Neutrophil (primary cell): ENCODE results near the gene MRAP2.
"Not testable (repeated sequence)": the region's sequence is repeated elsewhere in the genome, so short reads cannot be mapped to it uniquely, and the experiment has no call there.

Experiments used
- H3K27ac ChIP-seq: fragments of 200-600 bp; sonication (generic); 2 replicates; pipeline ENCODE4 v1.5.1; 2016; ENCODE audit warnings: mild to moderate bottlenecking, moderate library complexity
- H3K27me3 ChIP-seq: fragments of 200-600 bp; sonication (generic); 2 replicates; pipeline ENCODE4 v1.6.0; 2016; ENCODE audit warnings: mild to moderate bottlenecking
- H3K36me3 ChIP-seq: fragments of 200-600 bp; sonication (generic); 2 replicates; pipeline ENCODE4 v1.5.1; 2017
- H3K4me1 ChIP-seq, 2 experiments: fragments of 200-600 bp in 1 of 2; sonication (generic) in 1 of 2; 1 replicate in 1 of 2; 2 replicates in 1 of 2; pipeline versions ENCODE4 v1.5.1 to v1.6.1; 2013 to 2016; ENCODE audit warnings: low read depth in 1 of 2, low read length in 1 of 2, mild to moderate bottlenecking in 1 of 2, moderate library complexity in 1 of 2; ENCODE audit not compliant: control insufficient read depth in 1 of 2, insufficient read depth in 1 of 2
- H3K4me3 ChIP-seq, 2 experiments: fragments of 200-600 bp in 1 of 2; sonication (generic) in 1 of 2; 1 replicate in 1 of 2; 2 replicates in 1 of 2; pipeline ENCODE4 v1.5.1; 2013 to 2016; ENCODE audit warnings: low read depth in 1 of 2, low read length in 1 of 2, mild to moderate bottlenecking in 1 of 2, moderate library complexity in 1 of 2
- H3K9me3 ChIP-seq: fragments of 200-600 bp; sonication (generic); 2 replicates; pipeline ENCODE4 v1.5.1; 2016
- CTCF ChIP-seq: fragments of 200-600 bp; sonication (generic); IDR thresholded peaks from 2 replicates; pipeline ENCODE4 v1.5.1; 2016; ENCODE audit warnings: antibody characterized with exemption

The MRAP2 gene

GRCh38 chr6:84066536-84066935, 33.0 kb downstream of the MRAP2 start:
- H3K36me3 ChIP-seq: no peaks in the 10 kb centered on the region
- H3K4me3 ChIP-seq: no peak overlapping the region
- H3K27me3 ChIP-seq: no peaks in the 10 kb centered on the region
- TF ChIP-seq CTCF: no peak
- H3K27ac ChIP-seq: no peak overlapping the region
- no peaks in the 10 kb centered on the region for H3K9me3 ChIP-seq
- no peaks in the 10 kb centered on the region for H3K4me1 ChIP-seq

GRCh38 chr6:84068873-84069272, 35.3 kb downstream of the MRAP2 start:
- H3K4me3 ChIP-seq, H3K27me3 ChIP-seq, H3K27ac ChIP-seq, H3K36me3 ChIP-seq, H3K9me3 ChIP-seq, H3K4me1 ChIP-seq: not testable (repeated sequence)

- Histone ChIP-seq H3K9me3 (no peaks in the 10 kb centered on the region), H3K27ac (no peak overlapping the region), H3K27me3 (no peaks in the 10 kb centered on the region), H3K4me3 (no peak overlapping the region), H3K36me3 (no peaks in the 10 kb centered on the region), H3K4me1 (no peaks in the 10 kb centered on the region)
- TF ChIP-seq CTCF: no peak
Measured at GRCh38 chr6:84072442-84072997, 38.9 kb downstream of the MRAP2 start.

GRCh38 chr6:84074988-84075781, 41.6 kb downstream of the MRAP2 start:
- H3K9me3 ChIP-seq: no peaks in the 10 kb centered on the region
- no peak for TF ChIP-seq CTCF
- H3K4me1 ChIP-seq: no peaks in the 10 kb centered on the region
- H3K27ac ChIP-seq: no peak overlapping the region
- H3K4me3 ChIP-seq: no peak overlapping the region
- H3K27me3 ChIP-seq: no peaks in the 10 kb centered on the region
- H3K36me3 ChIP-seq: no peaks in the 10 kb centered on the region

- Histone ChIP-seq H3K4me3 (no peak overlapping the region), H3K36me3 (no peaks in the 10 kb centered on the region), H3K9me3 (no peaks in the 10 kb centered on the region), H3K4me1 (no peaks in the 10 kb centered on the region), H3K27ac (no peak overlapping the region), H3K27me3 (no peaks in the 10 kb centered on the region)
- TF ChIP-seq CTCF: no peak
Measured at GRCh38 chr6:84077645-84078044, 44.1 kb downstream of the MRAP2 start.

GRCh38 chr6:84078335-84078734, 44.8 kb downstream of the MRAP2 start:
- no peak for TF ChIP-seq CTCF
- H3K27me3 ChIP-seq: no peaks in the 10 kb centered on the region
- no peaks in the 10 kb centered on the region for H3K4me1 ChIP-seq
- no peak overlapping the region for H3K4me3 ChIP-seq
- no peak overlapping the region for H3K27ac ChIP-seq
- H3K36me3 ChIP-seq: no peaks in the 10 kb centered on the region
- H3K9me3 ChIP-seq: no peaks in the 10 kb centered on the region
